Liver (tissue), 3 donors: Measurements from ENCODE around the gene ING1.

ENCODE experiments used
- ATF3 ChIP-seq: IDR thresholded peaks from 2 replicates; pipeline ENCODE4 v1.6.1; 2016; ENCODE audit warnings: antibody characterized with exemption
- CTCF ChIP-seq: fragments of 150-350 bp; IDR thresholded peaks from 2 replicates; pipeline ENCODE4 v1.5.1; 2017; ENCODE audit warnings: improper control_type of control experiment, low read depth, low read length; ENCODE audit not compliant: missing input control
- EGR1 ChIP-seq, 2 donors: IDR thresholded peaks; 2 replicates each; pipeline ENCODE4 v1.6.1; 2016 to 2018; ENCODE audit warnings: antibody characterized with exemption in 2 of 2, low read depth in 2 of 2
- JUND ChIP-seq, 2 donors: IDR thresholded peaks; 2 replicates each; pipeline ENCODE4 v1.6.1; 2016; ENCODE audit warnings: antibody characterized with exemption in 2 of 2
- MAX ChIP-seq: IDR thresholded peaks from 2 replicates; pipeline ENCODE4 v1.6.1; 2016; ENCODE audit warnings: antibody characterized with exemption
- RAD21 ChIP-seq, 2 donors: IDR thresholded peaks; 2 replicates each; pipeline ENCODE4 v1.6.1; 2016; ENCODE audit warnings: antibody characterized with exemption in 2 of 2, mild to moderate bottlenecking in 2 of 2
- REST ChIP-seq: IDR thresholded peaks from 2 replicates; pipeline ENCODE4 v1.6.1; 2016; ENCODE audit warnings: antibody characterized with exemption, mild to moderate bottlenecking
- RXRA ChIP-seq, 2 donors: IDR thresholded peaks; 2 replicates each; pipeline ENCODE4 v1.6.1; 2017 to 2018; ENCODE audit warnings: antibody characterized with exemption in 2 of 2, mild to moderate bottlenecking in 1 of 2
- SP1 ChIP-seq: IDR thresholded peaks from 2 replicates; pipeline ENCODE4 v1.6.1; 2018; ENCODE audit warnings: antibody characterized with exemption, mild to moderate bottlenecking
- TAF1 ChIP-seq: conservative IDR thresholded peaks from 2 replicates; pipeline ENCODE4 v1.6.1; 2016; ENCODE audit warnings: antibody characterized with exemption, mild to moderate bottlenecking
- YY1 ChIP-seq: IDR thresholded peaks from 2 replicates; pipeline ENCODE4 v1.6.1; 2016; ENCODE audit warnings: antibody characterized with exemption, mild to moderate bottlenecking
- ZBTB33 ChIP-seq: IDR thresholded peaks from 2 replicates; pipeline ENCODE4 v1.6.1; 2016; ENCODE audit warnings: antibody characterized with exemption
- donor health status: healthy.
- donor health status: healthy.

GRCh38 chr13:110666255-110666533, 47.3 kb upstream of the ING1 start:
- TF ChIP-seq CTCF, result no peak
- no peak for TF ChIP-seq RXRA (IDR thresholded peaks at IDR 0.05)
- TF ChIP-seq TAF1, result no peak
- no peak for TF ChIP-seq REST
- TF ChIP-seq SP1, result no peak
- no peak for TF ChIP-seq YY1
- TF ChIP-seq MAX, result no peak
- no peak for TF ChIP-seq JUND (IDR thresholded peaks at IDR 0.05)
- no peak for TF ChIP-seq ATF3
- no peak for TF ChIP-seq RAD21 (IDR thresholded peaks at IDR 0.05)
- no peak for TF ChIP-seq EGR1 (IDR thresholded peaks at IDR 0.05; ENCODE audit: low read depth in 2 of 2)
- TF ChIP-seq ZBTB33, result no peak
